Measurements from ENCODE around the gene GIPC3.

GRCh38 chr19:3632739-3633558 is 47.7 kb downstream of the GIPC3 start:
- TF ChIP-seq CTCF (conservative IDR thresholded peaks at IDR 0.05; ENCODE audit: low read depth, low read length) (no peak), EZH2 (IDR thresholded peaks at IDR 0.05; ENCODE audit: borderline replicate concordance, low read depth, low read length, poor library complexity, severe bottlenecking) (no peak)
